H1 (cell line): ENCODE results near the gene PAX6. TPM values are rescaled to one million over a fixed set of nuclear protein-coding genes. Genes with fewer than 3 reads are reported as not detected.

Experiments used
- CHD7 ChIP-seq: fragments of 300-600 bp; sonication (generic); IDR thresholded peaks from 2 replicates; pipeline ENCODE4 v1.7.1; 2012; ENCODE audit warnings: low read length, moderate library complexity, mild to moderate bottlenecking, inconsistent platforms; ENCODE audit not compliant: insufficient replicate concordance
- RNF2 ChIP-seq: fragments of 200-900, 300-1000 bp; sonication (generic); IDR thresholded peaks from 2 replicates; pipeline ENCODE4 v1.7.1; 2016; ENCODE audit warnings: borderline replicate concordance, low read depth, mild to moderate bottlenecking, antibody characterized with exemption, low read length; ENCODE audit not compliant: poor library complexity, severe bottlenecking; ENCODE audit errors: missing control alignments
- SIRT6 ChIP-seq: IDR thresholded peaks from one replicate; pipeline ENCODE4 v1.7.1; 2012; ENCODE audit warnings: low read length, inconsistent platforms
- SP4 ChIP-seq: IDR thresholded peaks from 2 replicates; pipeline ENCODE4 v1.6.1; 2012; ENCODE audit warnings: low read length, inconsistent platforms
- TEAD4 ChIP-seq: IDR thresholded peaks from 2 replicates; pipeline ENCODE4 v1.6.1; 2012; ENCODE audit warnings: low read depth, low read length, inconsistent platforms, mixed read lengths
- polyA plus RNA-seq, 7 experiments: library from polyadenylated mRNA; depleted of rRNA in 3 of 7; stranded (reverse) in 5 of 7; unstranded in 2 of 7; fragments of >200 nt in 5 of 7; fragments of 200-250 nt in 2 of 7; gene quantifications; 1 replicate in 5 of 7; 2 replicates in 1 of 7; 4 replicates in 1 of 7; pipeline versions ENCODE4 v1.2.1 to v1.2.3, GENCODE V29; 2011 to 2013; ENCODE audit warnings: missing spikeins in 2 of 7, mixed read lengths in 2 of 7
- total RNA-seq: library from RNA; stranded (reverse); fragmentation: NEBNext Ultra II Directional; extraction: Animal tissue kit (Norgen Biotek cat#: 25700); gene quantifications from 2 replicates; pipeline ENCODE4 v1.2.1, GENCODE V29; 2021

Gene PAX6
- total and polyA plus RNA-seq, 2 of the 8 experiments (the other 6 are each of a cell fraction or from before 2014, with no cell fraction given), result 0.30 to 0.65 TPM

DNA sequence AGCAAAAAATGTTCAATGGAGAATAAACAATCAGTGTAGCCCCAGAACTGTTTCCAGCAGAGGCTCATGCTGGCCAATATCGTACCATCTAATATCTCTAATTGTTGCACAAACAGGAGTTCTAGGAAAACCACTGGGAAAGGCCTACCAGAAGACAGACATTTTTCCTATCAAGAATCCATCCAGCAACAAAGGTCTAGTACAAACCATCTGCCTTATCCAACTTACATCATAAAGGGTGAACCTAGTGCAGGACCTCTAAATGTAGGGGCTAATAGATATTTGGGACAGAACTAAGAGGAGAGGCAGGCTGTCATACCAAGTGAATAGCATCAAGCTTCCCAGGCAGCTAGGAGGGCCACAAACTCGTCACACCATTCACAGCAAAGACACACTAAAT, 18.7 kb downstream of the PAX6 start (continued):
- TF ChIP-seq CHD7 (no peak), RNF2 (no peak), SIRT6 (no peak), SP4 (no peak), TEAD4 (no peak)
